T-cell (primary cell): ENCODE results near the gene INPP5E. TPM values are rescaled to one million over a fixed set of nuclear protein-coding genes. Genes with fewer than 3 reads are reported as not detected.
"Not testable (repeated sequence)": the region's sequence is repeated elsewhere in the genome, so short reads cannot be mapped to it uniquely, and the experiment has no call there.

Experiments
- ATAC-seq, 4 experiments: fragments of 200-7000 bp in 3 of 4; fragments of 150-1000 bp in 1 of 4; cut with Tn5 transposase; replicated peaks in 1 of 4; 1 replicate in 3 of 4; 2 replicates in 1 of 4; pipeline ENCODE4 v1.10.0; 2021; ENCODE audit warnings: moderate library complexity in 3 of 4, mild to moderate bottlenecking in 2 of 4, moderate number of reproducible peaks in 1 of 4
- CTCF ChIA-PET, 2 donors: fragments of 300-600 bp; sonication (Branson Sonifier 250); formaldehyde crosslinking; loops; one replicate each; lab custom pipeline; 2022; ENCODE audit warnings: antibody characterized with exemption in 2 of 2; lab: Charles Lee
- POLR2A ChIA-PET, 2 donors: fragments of 300-600 bp; sonication (Branson Sonifier 250); formaldehyde crosslinking; loops; one replicate each; lab custom pipeline; 2022; ENCODE audit warnings: antibody characterized with exemption in 2 of 2; lab: Charles Lee
- DNase-seq, 35 experiments: peaks; one replicate each; pipeline versions ENCODE4 v3.0.0 to v3.0.0-alpha.2; 2013 to 2023
- H3K27ac ChIP-seq: one replicate; pipeline ENCODE4 v1.5.1; 2013; ENCODE audit warnings: low read length
- H3K27me3 ChIP-seq, 2 experiments: replicated peaks in 1 of 2; 1 replicate in 1 of 2; 2 replicates in 1 of 2; pipeline versions ENCODE4 v1.6.1 to v1.7.0; 2013; ENCODE audit warnings: low read length in 1 of 2, mixed read lengths in 1 of 2; ENCODE audit not compliant: control insufficient read depth in 2 of 2, insufficient read depth in 2 of 2; ENCODE audit errors: extremely low read depth in 1 of 2
- H3K36me3 ChIP-seq, 2 donors: 1 replicate in 1 of 2; 2 replicates in 1 of 2; pipeline versions ENCODE4 v1.6.1 to v1.7.0; 2013; ENCODE audit warnings: low read length in 1 of 2; ENCODE audit not compliant: control insufficient read depth in 2 of 2, insufficient read depth in 1 of 2; ENCODE audit errors: extremely low read depth in 1 of 2
- H3K4me1 ChIP-seq, 2 experiments: 1 replicate in 1 of 2; 2 replicates in 1 of 2; pipeline versions ENCODE4 v1.6.1 to v1.7.0; 2013; ENCODE audit warnings: low read length in 2 of 2, mixed read lengths in 1 of 2; ENCODE audit not compliant: insufficient read depth in 2 of 2, control insufficient read depth in 1 of 2; ENCODE audit errors: extremely low read depth in 1 of 2
- H3K4me3 ChIP-seq, 2 donors: 1 replicate in 1 of 2; 2 replicates in 1 of 2; pipeline versions ENCODE4 v1.5.1 to v1.7.0; 2013; ENCODE audit warnings: mild to moderate bottlenecking in 2 of 2, low read length in 1 of 2, moderate library complexity in 1 of 2; ENCODE audit not compliant: control insufficient read depth in 1 of 2; ENCODE audit errors: extremely low read depth in 1 of 2
- H3K9me3 ChIP-seq: 2 replicates; pipeline ENCODE4 v1.7.0; 2013
- H3K27ac Mint-ChIP-seq, 2 donors: one replicate each; pipeline ENCODE4 v1.8.0; 2020 to 2021; ENCODE audit warnings: mild to moderate bottlenecking in 2 of 2, mixed read lengths in 2 of 2
- H3K27me3 Mint-ChIP-seq, 2 donors: one replicate each; pipeline ENCODE4 v1.8.0; 2021 to 2022; ENCODE audit warnings: mixed read lengths in 2 of 2
- H3K36me3 Mint-ChIP-seq: one replicate; pipeline ENCODE4 v1.8.0; 2021; ENCODE audit warnings: mixed read lengths
- H3K4me1 Mint-ChIP-seq, 3 donors: one replicate each; pipeline ENCODE4 v1.8.0; 2020 to 2022; ENCODE audit warnings: mixed read lengths in 3 of 3, mild to moderate bottlenecking in 1 of 3
- H3K4me3 Mint-ChIP-seq, 3 donors: one replicate each; pipeline ENCODE4 v1.8.0; 2020 to 2022; ENCODE audit warnings: mild to moderate bottlenecking in 3 of 3, mixed read lengths in 3 of 3, moderate library complexity in 3 of 3
- H3K9me3 Mint-ChIP-seq, 3 donors: one replicate each; pipeline ENCODE4 v1.8.0; 2020 to 2022; ENCODE audit warnings: mixed read lengths in 3 of 3
- WGBS: methylation state at CpG from one replicate; pipeline ENCODE4 v1.1.5; 2013; ENCODE audit warnings: missing lambda C conversion rate; ENCODE audit not compliant: insufficient coverage; 5-methylcytosine and 5-hydroxymethylcytosine counted together
- total RNA-seq, 35 experiments: library from RNA in 6 of 35; stranded (reverse) in 6 of 35; fragments of 120-200 nt in 1 of 35; gene quantifications; one replicate each; pipeline versions ENCODE4 v1.2.1 to v1.2.4 and lab custom pipeline; 2013 to 2026

INPP5E gene
- total RNA-seq, 5 donors from 2014 or later (not counting 1 experiment from before 2014, with no cell fraction given): 16.5 to 35.5 (median 31.8) TPM

DNA sequence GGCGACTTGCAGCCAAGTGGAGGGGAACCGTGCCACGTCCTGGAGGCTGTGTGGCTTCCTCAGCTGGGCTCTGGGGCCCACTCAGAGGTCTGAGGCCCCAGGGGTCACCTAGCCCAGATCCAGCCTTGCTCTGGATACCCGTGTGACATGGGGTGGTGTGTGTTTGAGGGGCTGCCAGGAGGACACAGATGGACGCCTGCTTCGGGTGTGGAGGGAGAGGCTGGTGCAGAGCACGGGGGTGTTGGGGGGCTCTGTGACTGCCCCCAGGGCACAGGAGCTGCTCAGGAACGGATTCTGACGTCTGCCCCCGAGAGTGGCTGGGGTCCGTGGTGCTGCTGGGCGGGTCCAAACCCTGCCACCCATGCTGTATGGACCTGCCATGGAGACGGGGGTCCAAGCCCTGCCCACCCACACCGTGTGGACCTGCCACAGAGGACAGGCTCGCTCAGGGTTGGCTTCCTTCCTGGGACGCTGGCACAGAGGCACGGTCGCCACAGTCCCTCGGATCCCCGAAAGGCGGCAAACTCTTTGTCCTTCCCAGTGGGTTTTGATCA lies 10.5 kb downstream of the INPP5E start:
- Mint-ChIP-seq H3K27me3 (no peaks in the 10 kb centered on the region), H3K36me3 (peaks cover 11% of the 10 kb centered on the region), H3K4me1 (no peaks in the 10 kb centered on the region), H3K27ac (no peak overlapping the region), H3K4me3 (no peak overlapping the region), H3K9me3 (no peaks in the 10 kb centered on the region)
- Histone ChIP-seq H3K27me3 (no peaks in the 10 kb centered on the region), H3K9me3 (no peaks in the 10 kb centered on the region), H3K4me1 (no peaks in the 10 kb centered on the region), H3K4me3 (no peak overlapping the region), H3K27ac (no peak overlapping the region), H3K36me3 (peaks cover 0 to 33% of the 10 kb centered on the region in 2 donors)
- ChIA-PET CTCF (no interaction called here), POLR2A (interaction anchor here in 1 of 2 donors (0.5 kb wide), 1 partner anchor 205 kb away, joined by 3 read pairs; no protein-coding TSS in a partner anchor)
- DNase-seq: no peak
- 89% methylated on average over 21 of the region's 21 CpGs for WGBS
- no peak for ATAC-seq

DNA sequence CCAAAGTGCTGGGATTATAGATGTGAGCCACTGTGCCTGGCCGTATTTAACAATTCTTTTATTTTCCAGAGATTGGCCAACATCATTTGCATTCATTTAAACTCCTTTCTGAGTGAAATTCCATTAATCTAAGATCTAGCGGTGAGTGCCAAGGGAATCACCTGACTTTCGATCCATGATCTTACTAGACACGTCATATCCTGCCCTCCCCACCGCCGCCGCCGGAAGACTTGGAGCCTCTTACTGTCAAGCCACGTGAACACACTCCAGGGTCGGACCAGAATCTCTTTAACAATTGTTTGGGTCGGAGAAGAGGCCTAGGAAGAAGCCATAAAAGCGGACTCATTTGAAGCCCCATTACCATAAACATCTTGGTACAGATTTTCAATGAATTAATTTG lies 12.9 kb downstream of the INPP5E start:
- Mint-ChIP-seq H3K27me3 (no peaks in the 10 kb centered on the region), H3K9me3 (no peaks in the 10 kb centered on the region), H3K4me3 (no peak overlapping the region), H3K36me3 (peaks cover 21% of the 10 kb centered on the region), H3K27ac (no peak overlapping the region), H3K4me1 (no peaks in the 10 kb centered on the region)
- no peak overlapping the region for H3K27ac ChIP-seq
- H3K4me1 ChIP-seq: no peaks in the 10 kb centered on the region
- CTCF ChIA-PET: no interaction called here
- WGBS: 96% methylated on average over 11 of the region's 12 CpGs
- no peak overlapping the region for H3K4me3 ChIP-seq
- POLR2A ChIA-PET: no interaction called here
- H3K36me3 ChIP-seq: peaks cover 10 to 46% of the 10 kb centered on the region in 2 donors
- no peaks in the 10 kb centered on the region for H3K9me3 ChIP-seq
- DNase-seq (no peak), ATAC-seq (no peak)
- H3K27me3 ChIP-seq: no peaks in the 10 kb centered on the region

DNA sequence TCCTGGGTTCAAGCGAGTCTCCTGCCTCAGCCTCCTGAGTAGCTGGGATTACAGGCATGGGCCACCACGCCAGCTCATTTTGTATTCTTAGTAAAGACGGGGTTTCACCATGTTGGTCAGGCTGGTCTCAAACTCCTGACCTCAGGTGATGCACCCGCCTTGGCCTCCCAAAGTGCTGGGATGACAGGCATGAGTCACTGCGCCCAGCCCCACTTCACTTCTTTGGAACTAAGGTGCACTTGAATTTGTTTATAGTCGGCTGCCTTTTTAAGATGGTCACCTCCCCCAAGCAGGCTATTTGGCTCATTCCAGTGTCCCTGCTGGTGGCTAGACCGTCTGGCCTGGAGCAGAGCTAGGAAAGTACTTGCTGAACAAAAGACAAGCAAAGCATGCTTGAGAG lies 14.3 kb downstream of the INPP5E start:
- H3K27ac ChIP-seq, H3K27me3 Mint-ChIP-seq, H3K4me1 Mint-ChIP-seq, DNase-seq, H3K4me1 ChIP-seq, H3K9me3 Mint-ChIP-seq, H3K4me3 Mint-ChIP-seq, H3K4me3 ChIP-seq, H3K27me3 ChIP-seq, H3K27ac Mint-ChIP-seq, H3K9me3 ChIP-seq, CTCF ChIA-PET, ATAC-seq: not testable (repeated sequence)
- peaks cover 10 to 52% of the 10 kb centered on the region in 2 donors for H3K36me3 ChIP-seq
- POLR2A ChIA-PET: interaction anchor here in 1 of 2 donors (0.6 to 0.7 kb wide), 2 partner anchors 99 to 979 kb away, joined by 3 to 5 read pairs; no protein-coding TSS in a partner anchor
- 94% methylated on average over 6 of the region's 7 CpGs for whole genome bisulfite sequencing
- peaks cover 26% of the 10 kb centered on the region for H3K36me3 Mint-ChIP-seq

DNA sequence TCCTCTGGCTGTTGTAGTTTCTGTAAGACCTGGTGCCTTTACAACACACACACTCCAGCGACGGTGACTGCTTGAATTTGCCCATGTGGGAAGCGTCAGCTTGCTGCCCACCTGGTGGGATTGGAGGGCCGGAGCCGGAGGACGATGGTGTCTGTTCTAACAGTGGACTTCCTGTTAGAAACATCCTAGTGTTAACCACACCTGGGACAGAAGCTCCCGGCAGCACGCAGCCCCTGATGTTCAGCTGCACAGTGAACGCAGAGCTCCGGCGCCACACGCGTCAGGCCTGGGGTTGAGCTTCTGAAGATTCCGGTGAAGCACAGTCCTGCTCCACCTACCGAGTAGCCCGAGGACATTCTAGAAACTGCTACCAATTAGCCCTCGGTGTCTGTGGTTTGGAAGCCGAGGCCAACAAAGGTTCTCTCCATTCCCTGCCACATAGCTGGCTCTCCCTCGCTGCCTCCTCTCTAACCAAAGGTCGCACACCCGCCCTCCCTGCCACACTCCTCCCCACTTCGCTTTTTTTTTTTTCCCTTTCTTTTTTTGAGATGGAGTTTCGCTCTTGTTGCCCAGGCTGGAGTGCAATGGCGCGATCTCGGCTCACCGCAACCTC lies 14.8 kb downstream of the INPP5E start:
- no peaks in the 10 kb centered on the region for H3K9me3 Mint-ChIP-seq
- DNase-seq (no peak), ATAC-seq (no peak)
- POLR2A ChIA-PET: interaction anchor here in 1 of 2 donors (0.6 to 0.7 kb wide), 2 partner anchors 100 to 980 kb away, joined by 3 to 5 read pairs; no protein-coding TSS in a partner anchor
- H3K36me3 ChIP-seq: peaks cover 10 to 49% of the 10 kb centered on the region in 2 donors
- H3K9me3 ChIP-seq: no peaks in the 10 kb centered on the region
- H3K36me3 Mint-ChIP-seq: peaks cover 26% of the 10 kb centered on the region
- H3K27ac ChIP-seq: no peak overlapping the region
- H3K27me3 Mint-ChIP-seq: no peaks in the 10 kb centered on the region
- WGBS: 86% methylated on average over 21 of the region's 27 CpGs
- no peaks in the 10 kb centered on the region for H3K4me1 Mint-ChIP-seq
- H3K27ac Mint-ChIP-seq: no peak overlapping the region
- no peaks in the 10 kb centered on the region for H3K27me3 ChIP-seq
- CTCF ChIA-PET: no interaction called here
- no peaks in the 10 kb centered on the region for H3K4me1 ChIP-seq
- H3K4me3 ChIP-seq: no peak overlapping the region
- H3K4me3 Mint-ChIP-seq: no peak overlapping the region

DNA sequence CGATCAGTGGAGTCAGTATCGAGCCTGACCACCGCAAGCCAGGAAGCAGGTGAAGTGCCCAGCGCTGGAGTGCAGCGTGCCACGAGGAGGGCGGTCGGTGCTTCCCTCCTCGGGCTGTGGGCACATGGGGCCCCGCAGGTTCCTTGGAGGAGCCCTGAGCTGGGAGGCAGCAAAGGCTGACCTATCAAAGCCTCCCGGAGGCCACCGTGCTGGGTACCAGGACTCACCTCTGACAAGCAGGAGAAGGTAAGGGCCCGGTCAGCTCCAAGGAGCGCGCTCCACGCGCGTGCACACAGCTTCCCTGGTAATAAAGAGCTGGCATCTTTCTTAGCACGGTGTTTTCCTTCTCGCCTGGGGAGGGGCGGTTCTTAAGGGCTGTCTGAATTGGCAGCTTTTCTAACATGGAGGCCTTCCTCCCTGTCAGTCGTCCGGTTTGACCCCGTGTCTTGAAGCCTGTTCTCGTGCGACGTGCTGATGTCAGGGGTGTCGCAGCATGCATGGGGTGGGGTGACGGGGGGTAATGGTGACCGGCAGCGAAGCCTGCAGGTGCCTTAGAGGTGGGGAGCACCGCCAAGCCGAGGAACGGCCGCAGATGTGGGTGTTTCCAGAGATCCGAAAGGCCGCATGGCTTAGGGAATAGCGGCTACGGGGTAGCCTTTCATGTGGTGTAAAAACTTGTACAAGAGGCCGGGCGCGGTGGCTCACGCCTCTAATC lies 16.1 kb downstream of the INPP5E start:
- Mint-ChIP-seq H3K27ac (no peak overlapping the region), H3K4me1 (no peaks in the 10 kb centered on the region), H3K36me3 (peaks cover 27% of the 10 kb centered on the region), H3K9me3 (no peaks in the 10 kb centered on the region), H3K4me3 (no peak overlapping the region), H3K27me3 (no peaks in the 10 kb centered on the region)
- no peak overlapping the region for H3K4me3 ChIP-seq
- WGBS: 94% methylated on average over 34 of the region's 43 CpGs
- H3K9me3 ChIP-seq: no peaks in the 10 kb centered on the region
- ChIA-PET POLR2A (no interaction called here), CTCF (no interaction called here)
- DNase-seq (no peak), ATAC-seq (no peak)
- H3K4me1 ChIP-seq: no peaks in the 10 kb centered on the region
- no peak overlapping the region for H3K27ac ChIP-seq
- H3K36me3 ChIP-seq: peaks cover 18 to 50% of the 10 kb centered on the region in 2 donors
- no peaks in the 10 kb centered on the region for H3K27me3 ChIP-seq

DNA sequence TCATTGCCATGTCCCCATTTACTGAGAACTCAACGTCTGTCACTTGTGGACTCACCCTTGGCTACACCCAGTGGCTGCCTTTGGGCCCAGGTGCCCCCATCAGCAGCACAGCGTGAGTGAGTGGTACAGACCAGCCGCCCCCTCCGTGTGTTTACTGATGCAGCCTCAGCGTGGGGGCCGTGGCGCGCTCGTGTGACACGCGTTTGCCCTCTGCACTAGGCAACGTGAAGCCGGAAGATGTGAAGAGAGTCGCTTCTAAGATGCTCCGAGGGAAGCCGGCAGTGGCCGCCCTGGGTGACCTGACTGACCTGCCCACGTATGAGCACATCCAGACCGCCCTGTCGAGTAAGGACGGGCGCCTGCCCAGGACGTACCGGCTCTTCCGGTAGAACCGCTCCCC lies 16.8 kb downstream of the INPP5E start:
- H3K27me3 Mint-ChIP-seq: no peaks in the 10 kb centered on the region
- no peak overlapping the region for H3K27ac Mint-ChIP-seq
- peaks cover 30% of the 10 kb centered on the region for H3K36me3 Mint-ChIP-seq
- Histone ChIP-seq H3K27ac (no peak overlapping the region), H3K27me3 (no peaks in the 10 kb centered on the region), H3K9me3 (no peaks in the 10 kb centered on the region), H3K36me3 (peaks cover 25 to 57% of the 10 kb centered on the region in 2 donors), H3K4me3 (no peak overlapping the region), H3K4me1 (no peaks in the 10 kb centered on the region)
- no peaks in the 10 kb centered on the region for H3K9me3 Mint-ChIP-seq
- no peak for DNase-seq
- ATAC-seq: no peak
- POLR2A ChIA-PET: no interaction called here
- no peaks in the 10 kb centered on the region for H3K4me1 Mint-ChIP-seq
- no peak overlapping the region for H3K4me3 Mint-ChIP-seq
- CTCF ChIA-PET: no interaction called here
- WGBS: 96% methylated on average over 26 of the region's 26 CpGs
